ENCODE data around the gene CYRIA.

Gene CYRIA

DNA sequence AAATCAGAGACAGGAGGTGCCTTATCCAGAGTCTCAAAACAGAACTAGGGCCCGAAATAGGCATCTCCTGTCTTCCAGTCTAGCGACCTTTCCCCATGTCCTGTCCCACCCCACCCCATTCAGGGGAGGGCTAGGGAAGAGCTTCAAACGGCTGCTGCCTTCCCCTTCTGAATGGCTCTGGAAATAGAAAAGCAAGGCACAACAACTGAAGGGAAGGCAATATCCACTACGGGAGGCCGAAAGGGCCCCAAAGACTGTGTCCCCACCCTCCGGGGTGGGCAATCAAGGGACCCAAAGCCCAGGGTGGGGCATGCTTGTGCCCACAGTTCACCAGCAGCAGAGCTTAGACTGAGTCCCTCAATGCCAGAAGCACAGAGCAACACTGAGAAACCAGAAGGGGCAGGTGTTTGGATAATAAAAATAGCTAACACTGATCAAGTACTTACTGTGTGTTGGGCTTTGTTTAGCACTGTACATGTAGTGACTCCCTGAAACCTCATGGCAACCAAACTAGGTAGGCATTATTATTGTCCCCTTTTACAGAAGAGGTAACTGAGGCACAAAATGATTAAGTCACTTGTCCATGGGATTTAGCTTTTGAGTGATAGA, 38.5 kb downstream of the CYRIA start:
- no peak for DNase-seq

DNA sequence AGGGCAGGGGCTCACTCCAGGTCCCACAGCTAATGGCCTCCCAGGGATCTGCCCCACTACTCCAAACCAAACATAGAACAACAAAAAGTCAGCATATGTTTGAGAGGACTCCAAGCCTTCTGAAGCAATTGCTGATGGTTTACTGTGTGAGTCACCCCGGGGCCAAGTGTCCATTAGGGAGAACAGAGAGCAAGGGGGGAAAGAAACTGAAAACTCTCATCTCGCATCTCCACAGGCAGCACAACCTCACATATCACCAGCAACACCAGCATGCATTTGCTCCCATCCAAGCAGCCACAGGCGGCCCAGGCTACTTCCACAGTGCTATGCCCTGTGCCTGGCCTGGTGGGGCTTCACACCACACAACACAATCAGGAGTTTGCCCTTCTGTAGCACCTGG, 39.1 kb downstream of the CYRIA start:
- DNase-seq: peak; percentile 82 to 85 (median 82)

GRCh38 chr2:16625759-16626158, 39.9 kb downstream of the CYRIA start:
- DNase-seq: no peak

DNA sequence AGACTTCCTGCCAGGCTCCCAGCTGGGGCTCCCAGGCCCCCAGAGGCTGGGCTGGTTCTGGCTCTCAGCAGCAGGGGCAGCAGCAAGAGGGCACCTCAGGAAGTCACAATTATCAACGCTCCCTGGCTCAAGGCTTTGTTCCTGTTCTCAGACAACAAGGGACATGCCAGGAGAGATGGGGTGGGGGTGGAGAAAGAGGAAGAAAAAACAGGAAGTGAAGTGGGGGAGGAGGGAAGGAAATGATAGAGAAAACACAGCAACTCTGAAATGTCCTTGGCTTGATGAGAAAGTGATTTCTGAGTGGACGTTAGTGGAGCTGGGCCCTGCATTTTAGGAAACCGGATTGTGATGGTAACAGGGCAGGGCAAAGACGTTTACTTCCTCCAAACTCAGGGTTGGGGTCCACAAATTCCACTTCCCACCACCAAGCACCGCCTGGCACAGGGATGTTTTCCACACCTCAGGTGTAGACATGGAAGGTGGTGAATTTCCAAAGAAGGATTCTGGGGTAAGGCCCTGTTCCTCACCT, 40.4 kb downstream of the CYRIA start:
- peak; percentile 88 to 92 (median 91) for DNase-seq

DNA sequence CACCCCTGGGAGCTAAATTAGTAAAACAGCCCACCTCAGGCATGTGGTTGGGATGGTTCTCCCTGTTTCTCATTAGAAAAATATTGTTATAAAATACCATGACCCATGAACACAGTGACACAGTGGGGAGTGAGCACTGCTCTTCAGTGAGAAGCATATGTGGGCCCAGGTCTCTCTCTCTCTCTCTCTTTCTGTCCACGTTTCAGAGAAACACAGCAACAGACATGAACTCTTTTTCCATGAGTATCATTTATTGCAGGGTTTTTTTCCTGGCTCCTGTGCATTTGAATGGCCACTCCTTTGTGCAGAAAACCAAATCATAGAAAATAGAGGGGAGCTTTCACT, 41.2 kb downstream of the CYRIA start:
- DNase-seq: no peak

GRCh38 chr2:16623564-16624435, 41.8 kb downstream of the CYRIA start:
- no peak for DNase-seq

DNA sequence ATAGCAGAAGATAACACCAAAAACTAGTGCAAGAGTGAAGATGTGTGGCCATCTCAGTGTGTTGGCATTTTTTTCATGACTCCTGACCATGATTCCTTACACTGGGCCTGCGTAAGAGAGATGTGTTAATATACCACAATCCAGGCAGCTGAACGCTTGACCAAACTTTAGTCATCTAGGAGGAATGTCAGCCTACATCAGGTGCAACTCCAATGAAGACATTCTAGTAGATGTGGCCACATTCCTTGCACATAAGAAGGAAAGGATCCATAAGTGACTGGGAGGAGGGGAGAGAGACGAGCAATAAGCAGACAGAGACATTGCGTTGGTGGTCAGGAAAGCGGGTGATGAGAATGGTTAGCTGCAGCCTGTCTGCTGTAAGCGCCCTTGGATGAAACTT, 42.6 kb downstream of the CYRIA start:
- peak; percentile 43 to 65 (median 64) for DNase-seq

- DNase-seq: peak; percentile 39 to 60 (median 57)
Observed at GRCh38 chr2:16622399-16622968, 43.1 kb downstream of the CYRIA start.

GRCh38 chr2:16621316-16621715, 44.3 kb downstream of the CYRIA start:
- DNase-seq: peak in 2 of 3 donors; percentile 48 to 56

DNA sequence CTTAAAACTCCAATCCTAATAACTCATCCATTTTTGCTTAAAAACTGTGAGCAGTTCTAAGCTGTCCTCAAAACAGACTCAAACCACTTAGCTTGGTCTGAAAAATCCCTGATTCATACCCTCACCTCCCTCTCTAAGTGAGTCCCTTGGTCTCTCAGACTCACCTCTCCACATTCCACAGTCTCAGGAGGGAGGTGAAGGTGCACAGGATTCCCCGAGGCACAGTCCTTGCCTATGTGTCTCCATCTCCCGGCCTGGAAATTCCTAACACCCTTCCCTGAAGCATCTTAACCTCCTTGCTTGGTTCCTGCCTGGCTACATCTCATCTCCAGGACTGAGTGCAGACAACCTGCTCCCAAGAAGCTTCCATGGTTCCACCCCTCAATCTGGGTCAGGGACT, 45.0 kb downstream of the CYRIA start:
- no peak for DNase-seq

DNA sequence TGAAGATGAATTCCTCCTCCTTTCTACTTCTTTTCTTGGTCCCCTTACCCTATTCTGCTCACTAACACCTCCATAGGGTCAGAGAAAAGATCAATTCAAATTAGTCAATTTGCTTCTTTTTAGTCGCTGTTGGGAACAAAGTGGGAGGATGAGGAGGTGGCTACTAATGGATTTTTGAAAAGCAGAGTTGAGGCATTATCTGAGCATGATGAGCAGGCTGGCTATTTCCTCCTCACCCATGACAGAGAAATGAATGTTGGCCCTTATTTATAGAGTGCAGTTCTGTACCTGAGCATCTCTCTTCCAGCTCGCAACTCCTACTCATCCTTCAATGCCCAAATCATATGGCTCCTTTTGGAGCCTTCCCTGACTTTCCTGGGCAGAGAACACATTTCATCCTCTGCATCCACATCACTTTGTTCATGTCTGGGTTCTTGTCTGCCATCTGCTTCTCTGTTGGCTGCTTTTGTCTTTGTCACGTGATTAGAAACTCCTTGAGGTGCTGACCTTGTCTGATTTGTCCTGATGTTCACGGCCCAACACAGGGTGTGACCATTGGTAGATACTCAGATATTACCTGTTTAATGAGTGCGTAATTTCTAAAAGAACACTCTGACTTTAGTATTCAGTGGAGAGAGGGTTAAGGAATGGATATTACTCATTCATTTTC, 45.9 kb downstream of the CYRIA start:
- no peak for DNase-seq

DNA sequence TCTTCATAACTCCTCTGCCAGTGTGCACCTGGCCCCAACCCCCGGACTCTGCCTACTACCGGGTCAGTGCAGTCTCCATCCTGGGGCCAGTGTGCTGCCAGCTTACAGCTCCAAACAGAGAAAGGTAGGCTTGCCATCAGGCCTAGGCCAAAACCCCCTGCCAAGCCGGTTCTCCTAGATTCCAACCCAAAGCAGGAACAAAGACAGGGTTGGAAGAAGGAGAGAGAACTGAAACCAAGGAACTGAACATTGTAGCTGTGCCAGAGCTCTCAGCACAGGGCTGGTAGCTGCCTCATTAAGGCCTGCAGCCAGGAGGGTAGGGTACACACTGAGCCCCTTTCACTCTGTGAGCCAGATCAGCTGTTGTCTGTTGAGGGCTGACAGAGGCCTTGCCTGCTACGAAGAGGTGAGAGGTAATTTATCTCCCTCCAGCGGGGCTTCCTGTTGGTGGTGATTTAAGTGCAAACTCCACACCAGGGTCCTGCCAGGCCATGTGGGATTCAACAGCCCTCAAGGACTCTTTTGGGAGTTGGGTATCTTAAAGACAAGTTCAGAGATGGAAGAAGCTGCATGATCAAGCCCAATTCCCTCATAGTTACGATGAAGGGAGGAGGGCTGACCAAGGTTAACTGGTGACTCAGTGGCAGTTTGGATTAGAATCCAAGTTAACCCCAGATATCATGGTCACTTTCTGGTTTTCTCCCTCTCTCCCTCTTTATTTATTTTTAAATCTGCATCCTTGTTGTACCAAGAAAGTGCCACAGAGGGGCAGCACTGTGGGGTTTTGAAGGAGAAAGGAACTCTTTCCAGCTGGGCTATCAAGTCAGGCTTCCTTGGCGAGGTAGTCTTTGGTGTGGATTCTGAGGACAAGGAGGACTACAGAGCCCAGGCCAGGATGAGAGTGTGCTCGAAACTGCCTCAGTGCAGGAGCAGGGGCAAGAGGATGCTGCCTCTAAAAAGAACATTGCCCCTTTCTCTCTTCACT, 48.1 kb downstream of the CYRIA start:
- peak; percentile 43 to 49 (median 46) for DNase-seq

Data from suppressor macrophage treated with lipopolysaccharide for 1 hour (primary cell).